ENCODE results near the gene TGM4. TPM values are rescaled to one million over a fixed set of nuclear protein-coding genes. Genes with fewer than 3 reads are reported as not detected.

Gene TGM4
- total RNA-seq, 1 experiment from 2014 or later, result 0.61 TPM

GRCh38 chr3:44894485-44894884, 20.1 kb downstream of the TGM4 start:
- Histone ChIP-seq H3K27ac (no peak overlapping the region), H3K79me2 (ENCODE audit: low read depth) (no peaks in the 10 kb centered on the region), H3K4me3 (no peak overlapping the region), H3K4me1 (replicated peaks; ENCODE audit: insufficient read depth) (peaks cover 9% of the 10 kb centered on the region; the same call in 1 of the 2 replicates), H3K4me2 (no peak overlapping the region), H4K20me1 (ENCODE audit: insufficient read depth) (no peaks in the 10 kb centered on the region), H3K27me3 (ENCODE audit: insufficient read depth, low read depth) (no peaks in the 10 kb centered on the region), H3K9me3 (ENCODE audit: insufficient read depth, low read depth) (no peaks in the 10 kb centered on the region), H3K36me3 (ENCODE audit: low read depth) (no peaks in the 10 kb centered on the region), H3F3A (ENCODE audit: insufficient read depth, low read depth) (no peaks in the 10 kb centered on the region), H3K9me2 (ENCODE audit: insufficient read depth) (no peaks in the 10 kb centered on the region), H2AFZ (no peak overlapping the region)
- no peak for TF ChIP-seq CTCF (conservative IDR thresholded peaks at IDR 0.05)
- TF ChIP-seq EZH2 (IDR thresholded peaks at IDR 0.05; ENCODE audit: low read depth), result no peak
- DNase-seq, result no peak
- CTCF ChIA-PET, result no interaction called here
- POLR2A ChIA-PET (ENCODE audit: unreplicated experiment), result no interaction called here
- no TSS peak for BruUV-seq (replicated peaks)
- intact Hi-C loops (cut with micrococcal nuclease; ENCODE audit: unreplicated experiment), result no loop called here

GRCh38 chr3:44896440-44896839, 22.0 kb downstream of the TGM4 start:
- H3K9me2 ChIP-seq (ENCODE audit: insufficient read depth), result no peaks in the 10 kb centered on the region
- H4K20me1 ChIP-seq (ENCODE audit: insufficient read depth), result no peaks in the 10 kb centered on the region
- H3K27ac ChIP-seq, result no peak overlapping the region
- H3K4me2 ChIP-seq, result no peak overlapping the region
- CTCF ChIA-PET, result no interaction called here
- no peaks in the 10 kb centered on the region for H3F3A ChIP-seq (ENCODE audit: insufficient read depth, low read depth)
- H3K9me3 ChIP-seq (ENCODE audit: insufficient read depth, low read depth), result no peaks in the 10 kb centered on the region
- no peak for TF ChIP-seq CTCF (conservative IDR thresholded peaks at IDR 0.05)
- no peak for TF ChIP-seq EZH2 (IDR thresholded peaks at IDR 0.05; ENCODE audit: low read depth)
- POLR2A ChIA-PET (ENCODE audit: unreplicated experiment), result no interaction called here
- H3K36me3 ChIP-seq (ENCODE audit: low read depth), result no peaks in the 10 kb centered on the region
- no peaks in the 10 kb centered on the region for H3K79me2 ChIP-seq (ENCODE audit: low read depth)
- intact Hi-C loops (cut with micrococcal nuclease; ENCODE audit: unreplicated experiment), result no loop called here
- BruUV-seq (replicated peaks), result no TSS peak
- DNase-seq, result no peak
- H3K27me3 ChIP-seq (ENCODE audit: insufficient read depth, low read depth), result no peaks in the 10 kb centered on the region
- H3K4me3 ChIP-seq, result no peak overlapping the region
- peaks cover 9% of the 10 kb centered on the region; the same call in 1 of the 2 replicates for H3K4me1 ChIP-seq (replicated peaks; ENCODE audit: insufficient read depth)
- H2AFZ ChIP-seq, result no peak overlapping the region

- H3K4me3 ChIP-seq, result no peak overlapping the region
- ChIA-PET CTCF (no interaction called here), POLR2A (ENCODE audit: unreplicated experiment) (no interaction called here)
- DNase-seq, result no peak
- no peak overlapping the region for H3K4me2 ChIP-seq
- TF ChIP-seq EZH2 (IDR thresholded peaks at IDR 0.05; ENCODE audit: low read depth), result no peak
- TF ChIP-seq CTCF (conservative IDR thresholded peaks at IDR 0.05), result no peak
- no peaks in the 10 kb centered on the region for H3K36me3 ChIP-seq (ENCODE audit: low read depth)
- H2AFZ ChIP-seq, result no peak overlapping the region
- intact Hi-C loops (cut with micrococcal nuclease; ENCODE audit: unreplicated experiment), result no loop called here
- no peaks in the 10 kb centered on the region for H3K79me2 ChIP-seq (ENCODE audit: low read depth)
- H4K20me1 ChIP-seq (ENCODE audit: insufficient read depth), result no peaks in the 10 kb centered on the region
- no peaks in the 10 kb centered on the region for H3K4me1 ChIP-seq (replicated peaks; ENCODE audit: insufficient read depth)
- no peak overlapping the region for H3K27ac ChIP-seq
- BruUV-seq (replicated peaks), result no TSS peak
- no peaks in the 10 kb centered on the region for H3K27me3 ChIP-seq (ENCODE audit: insufficient read depth, low read depth)
- H3F3A ChIP-seq (ENCODE audit: insufficient read depth, low read depth), result no peaks in the 10 kb centered on the region
- no peaks in the 10 kb centered on the region for H3K9me2 ChIP-seq (ENCODE audit: insufficient read depth)
- H3K9me3 ChIP-seq (ENCODE audit: insufficient read depth, low read depth), result no peaks in the 10 kb centered on the region
Measured at GRCh38 chr3:44899683-44900367, 25.4 kb downstream of the TGM4 start.
